Right lobe of liver (tissue), 4 donors: ENCODE measurements around the gene GATAD2B.

Source experiments
- CTCF ChIP-seq, 4 donors: fragments of 200-600 bp in 3 of 4; fragments of 450-650 bp in 1 of 4; IDR thresholded peaks; one replicate each; pipeline versions ENCODE4 v1.5.1 to v1.8.0; 2016 to 2022; ENCODE audit warnings: antibody characterized with exemption in 4 of 4, mild to moderate bottlenecking in 2 of 4
- POLR2A ChIP-seq: fragments of 450-650 bp; IDR thresholded peaks from one replicate; pipeline ENCODE4 v1.6.1; 2017; ENCODE audit warnings: antibody characterized with exemption, mild to moderate bottlenecking
- donor health status: DM: no; HTN: no; CAD: no.
- donor health status: DM: no; HTN: no; CAD: no.
- donor health status: DM: no; HTN: yes; CAD: no.

DNA sequence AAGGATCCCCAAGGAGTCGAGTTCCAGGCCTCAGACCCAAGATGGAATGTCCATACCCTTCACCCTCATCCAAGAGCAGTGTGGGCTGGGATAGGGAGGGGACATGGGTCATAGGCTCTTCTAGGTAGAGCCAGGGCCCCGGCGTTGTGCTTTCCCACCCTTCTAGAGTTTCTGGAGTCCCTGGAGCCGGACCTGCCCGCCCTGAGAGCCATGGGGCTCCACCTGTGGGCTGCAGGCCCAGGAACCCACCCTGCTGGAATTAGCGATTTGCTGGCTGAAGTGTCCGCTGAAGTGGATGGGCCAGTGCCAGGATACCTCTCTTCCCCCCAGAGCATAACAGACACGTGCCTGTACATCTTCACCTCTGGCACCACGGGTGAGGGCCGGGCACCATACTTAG is 146.4 kb downstream of the GATAD2B start:
- no peak for TF ChIP-seq CTCF (IDR thresholded peaks at IDR 0.05)
- TF ChIP-seq POLR2A: no peak
